H1 (cell line): Measurements from ENCODE around the gene TAF8.

Source experiments
- CTCF ChIP-seq, 3 experiments: IDR thresholded peaks; 1 replicate in 2 of 3; 2 replicates in 1 of 3; pipeline versions ENCODE4 v1.5.1 to v1.6.1; 2011; ENCODE audit warnings: low read length in 3 of 3, mild to moderate bottlenecking in 3 of 3, inconsistent platforms in 2 of 3, low read depth in 1 of 3, moderate library complexity in 1 of 3; ENCODE audit not compliant: insufficient read depth in 1 of 3; ENCODE audit errors: control extremely low read depth in 1 of 3
- EZH2 ChIP-seq: fragments of 200-600 bp; sonication (generic); IDR thresholded peaks from 2 replicates; pipeline ENCODE4 v1.7.1; 2012; ENCODE audit warnings: low read depth, mild to moderate bottlenecking, moderate library complexity, low read length, inconsistent platforms; ENCODE audit not compliant: severe bottlenecking
- MAX ChIP-seq: IDR thresholded peaks from 2 replicates; pipeline ENCODE4 v1.6.1; 2012; ENCODE audit warnings: inconsistent platforms
- POLR2AphosphoS5 ChIP-seq: IDR thresholded peaks from 2 replicates; pipeline ENCODE4 v1.6.1; 2011; ENCODE audit warnings: low read depth, low read length
- SIN3A ChIP-seq, 2 experiments: IDR thresholded peaks in 1 of 2; conservative IDR thresholded peaks in 1 of 2; 2 replicates each; pipeline ENCODE4 v1.6.1; 2011 to 2012; ENCODE audit warnings: low read length in 2 of 2, improper control_type of control experiment in 1 of 2, low read depth in 1 of 2, mild to moderate bottlenecking in 1 of 2
- TAF1 ChIP-seq: IDR thresholded peaks from 2 replicates; pipeline ENCODE4 v1.6.1; 2011; ENCODE audit warnings: mild to moderate bottlenecking, low read depth, low read length

GRCh38 chr6:42105709-42106108 is 55.4 kb downstream of the TAF8 start:
- TF ChIP-seq EZH2 (no peak), SIN3A (conservative IDR thresholded peaks at IDR 0.05 in 1 of 2, IDR thresholded peaks at IDR 0.05 in 1 of 2; ENCODE audit: low read depth in 1 of 2, low read length in 2 of 2) (no peak), CTCF (IDR thresholded peaks at IDR 0.05; ENCODE audit: control extremely low read depth in 1 of 3, insufficient read depth in 1 of 3, low read depth in 1 of 3, low read length in 3 of 3) (no peak), TAF1 (no peak), MAX (no peak), POLR2AphosphoS5 (no peak)
